Pancreas (tissue), 10 donors: Measurements from ENCODE around the gene PWWP2B. TPM values are rescaled to one million over a fixed set of nuclear protein-coding genes. Genes with fewer than 3 reads are reported as not detected.

ENCODE experiments used
- ATAC-seq, 4 donors: fragments of 200-7000 bp; cut with Tn5 transposase; one replicate each; pipeline versions ENCODE4 v1.8.0 to v1.9.1; 2020; ENCODE audit warnings: mild to moderate bottlenecking in 4 of 4, moderate library complexity in 4 of 4
- DNase-seq, 6 donors: peaks; one replicate each; pipeline ENCODE4 v3.0.0-alpha.2; 2020
- FAIRE-seq: peaks from 2 replicates; lab custom pipeline; 2012; peaks lifted over from hg19 to GRCh38; lab: Jason Lieb, UNC
- H3K27ac ChIP-seq, 4 donors: fragments of 200-600 bp; sonication (generic); 1 replicate in 3 of 4; 2 replicates in 1 of 4; pipeline versions ENCODE4 v1.5.0 to v1.8.0; 2020
- H3K27me3 ChIP-seq, 4 donors: fragments of 200-600 bp; one replicate each; pipeline ENCODE4 v1.8.0; 2021
- H3K36me3 ChIP-seq, 3 donors: fragments of 200-600 bp; sonication (generic) in 1 of 3; one replicate each; pipeline versions ENCODE4 v1.5.0 to v1.8.0; 2020 to 2021
- H3K4me1 ChIP-seq, 3 donors: fragments of 200-600 bp; one replicate each; pipeline ENCODE4 v1.8.0; 2021
- H3K4me3 ChIP-seq, 4 donors: fragments of 200-600 bp; sonication (generic) in 2 of 4; one replicate each; pipeline versions ENCODE4 v1.5.0 to v1.8.0; 2020 to 2021
- H3K9me3 ChIP-seq, 4 donors: fragments of 200-600 bp; one replicate each; pipeline ENCODE4 v1.8.0; 2021
- CTCF ChIP-seq, 4 donors: fragments of 200-600 bp; sonication (generic) in 3 of 4; IDR thresholded peaks; one replicate each; pipeline versions ENCODE4 v1.5.0 to v1.8.0; 2021; ENCODE audit warnings: antibody characterized with exemption in 4 of 4
- WGBS, 2 donors: extraction: QIAGEN DNeasy Blood & Tissue Kit; methylation state at CpG; one replicate each; pipeline ENCODE4 v1.1.7; 2013; 5-methylcytosine and 5-hydroxymethylcytosine counted together
- intact Hi-C, 3 donors: fragments of 100-400 bp; cut with DNase I; formaldehyde crosslinking; loops; one replicate each; pipeline versions ENCODE4 v1.11.1 to v1.14.2; 2022
- polyA plus RNA-seq, 2 donors: library from polyadenylated mRNA; stranded (reverse); fragments of 200-250 nt; gene quantifications; one replicate each; pipeline ENCODE4 v1.2.3, GENCODE V29; 2013
- total RNA-seq, 6 donors: library from RNA; stranded (reverse); fragmentation: NEBNext Ultra II Directional in 4 of 6; extraction: Animal tissue kit (Norgen Biotek cat#: 25700) in 4 of 6; gene quantifications; one replicate each; pipeline versions ENCODE4 v1.2.1 to v1.2.4, GENCODE V29; 2021 to 2023
- donor health status: healthy with polysubstance abuse.
- donor health status: DM: no; HTN: no; CAD: no; lungs with moderate emphysema.
- donor health status: DM: no; HTN: no; CAD: no.
- donor health status: control.
- donor health status: control.
- donor health status: Bipolar disorder and iron deficiency.
- donor health status: DM: yes; HTN: yes; CAD: no.
- donor health status: DM: no; HTN: no; CAD: no.
- donor health status: DM: no; HTN: no; CAD: no.
- donor health status: DM: yes; HTN: yes; CAD: no.

PWWP2B gene
- total and polyA plus RNA-seq, 8 donors = 17.8 to 44.1 (median 25.2) TPM

GRCh38 chr10:132407846-132408278 lies 10.9 kb downstream of the PWWP2B start:
- WGBS, 2 donors = 6 to 8% methylated on average over 17 of the region's 17 CpGs
- intact Hi-C loops = no loop called here
- ATAC-seq (peak; percentile 69 to 78 (median 74)), DNase-seq (peak; percentile 86 to 96 (median 94)), FAIRE-seq (no peak)
- H3K27me3 ChIP-seq = no peaks in the 10 kb centered on the region
- peak overlapping the region in 2 of 4 donors; percentile 29 to 33 for H3K4me3 ChIP-seq
- no peaks in the 10 kb centered on the region for H3K9me3 ChIP-seq
- peaks cover 64 to 76% (median 74%) of the 10 kb centered on the region in 3 donors for H3K4me1 ChIP-seq
- peaks cover 0 to 18% (median 16%) of the 10 kb centered on the region in 3 donors for H3K36me3 ChIP-seq
- H3K27ac ChIP-seq = peak overlapping the region; percentile 94 to 100 (median 98)
- TF ChIP-seq CTCF (IDR thresholded peaks at IDR 0.05) = no peak

- H3K36me3 ChIP-seq = peaks cover 0 to 18% (median 16%) of the 10 kb centered on the region in 3 donors
- H3K9me3 ChIP-seq = no peaks in the 10 kb centered on the region
- DNase-seq = peak; percentile 60 to 86 (median 72)
- 4 to 8% methylated on average over 18 to 20 of the region's 20 CpGs for WGBS, 2 donors
- intact Hi-C loops = no loop called here
- no peak for TF ChIP-seq CTCF (IDR thresholded peaks at IDR 0.05)
- no peaks in the 10 kb centered on the region for H3K27me3 ChIP-seq
- H3K4me3 ChIP-seq = peak overlapping the region in 2 of 4 donors; percentile 29 to 33
- H3K4me1 ChIP-seq = peaks cover 70 to 81% (median 79%) of the 10 kb centered on the region in 3 donors
- H3K27ac ChIP-seq = peak overlapping the region; percentile 94 to 100 (median 98)
- peak in 3 of 4 donors; percentile 3 to 13 (median 8) for ATAC-seq
- FAIRE-seq = no peak
These were observed 11.4 kb downstream of the PWWP2B start for GRCh38 chr10:132408367-132408781.

- Histone ChIP-seq H3K4me3 (peak overlapping the region in 2 of 4 donors; percentile 29 to 33), H3K27me3 (no peaks in the 10 kb centered on the region), H3K4me1 (peaks cover 76 to 86% (median 79%) of the 10 kb centered on the region in 3 donors), H3K27ac (peak overlapping the region; percentile 94 to 100 (median 98)), H3K36me3 (peaks cover 0 to 18% (median 16%) of the 10 kb centered on the region in 3 donors), H3K9me3 (no peaks in the 10 kb centered on the region)
- DNase-seq (peak; percentile 85 to 95 (median 88)), FAIRE-seq (no peak), ATAC-seq (peak; percentile 54 to 65 (median 62))
- no peak for TF ChIP-seq CTCF (IDR thresholded peaks at IDR 0.05)
- 10 to 15% methylated on average over 24 to 27 of the region's 27 CpGs for WGBS, 2 donors
- intact Hi-C loops = no loop called here
These were observed 12.0 kb downstream of the PWWP2B start for GRCh38 chr10:132408823-132409666.

GRCh38 chr10:132409667-132410028 lies 12.6 kb downstream of the PWWP2B start:
- DNase-seq (peak in 3 of 6 donors; percentile 43 to 61 (median 49)), ATAC-seq (no peak), FAIRE-seq (no peak)
- 36 to 49% methylated on average over 4 of the region's 4 CpGs for WGBS, 2 donors
- peaks cover 0 to 18% (median 16%) of the 10 kb centered on the region in 3 donors for H3K36me3 ChIP-seq
- peak overlapping the region in 2 of 4 donors; percentile 29 to 33 for H3K4me3 ChIP-seq
- intact Hi-C loops = no loop called here
- no peaks in the 10 kb centered on the region for H3K9me3 ChIP-seq
- H3K4me1 ChIP-seq = peaks cover 79 to 87% (median 82%) of the 10 kb centered on the region in 3 donors
- H3K27me3 ChIP-seq = no peaks in the 10 kb centered on the region
- peak overlapping the region; percentile 94 to 100 (median 98) for H3K27ac ChIP-seq
- TF ChIP-seq CTCF (IDR thresholded peaks at IDR 0.05) = no peak
